ENCODE results near the gene TRIM24.
"Not testable (repeated sequence)": the region's sequence is repeated elsewhere in the genome, so short reads cannot be mapped to it uniquely, and the experiment has no call there.

TRIM24 gene

DNA sequence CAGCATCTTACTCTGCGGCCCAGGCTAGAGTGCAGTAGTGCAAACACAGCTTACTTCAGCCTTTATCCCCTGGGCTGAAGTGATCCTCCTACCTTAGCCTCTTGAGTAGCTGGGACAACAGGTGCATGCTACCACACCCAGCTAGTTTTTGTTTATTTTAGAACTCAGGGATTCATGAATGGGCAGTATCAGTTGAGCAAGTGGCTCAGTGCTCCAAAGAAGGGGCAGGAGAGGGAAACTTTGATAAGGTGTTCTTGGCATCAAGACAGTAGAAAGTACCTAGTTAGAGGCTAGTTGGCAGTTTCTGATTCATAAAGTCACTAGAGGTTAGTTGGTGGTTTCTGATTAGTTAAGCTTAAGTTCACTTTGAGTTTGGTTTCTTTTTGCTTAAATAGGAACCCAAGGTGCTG, 18.4 kb downstream of the TRIM24 start:
- Histone ChIP-seq H3K4me3 (replicated peaks; ENCODE audit: insufficient read depth, low read length) (no peak overlapping the region), H3K27ac (replicated peaks) (no peak overlapping the region), H3K27me3 (ENCODE audit: insufficient read depth, poor library complexity, severe bottlenecking) (no peaks in the 10 kb centered on the region)
- TF ChIP-seq, protein P1, sequence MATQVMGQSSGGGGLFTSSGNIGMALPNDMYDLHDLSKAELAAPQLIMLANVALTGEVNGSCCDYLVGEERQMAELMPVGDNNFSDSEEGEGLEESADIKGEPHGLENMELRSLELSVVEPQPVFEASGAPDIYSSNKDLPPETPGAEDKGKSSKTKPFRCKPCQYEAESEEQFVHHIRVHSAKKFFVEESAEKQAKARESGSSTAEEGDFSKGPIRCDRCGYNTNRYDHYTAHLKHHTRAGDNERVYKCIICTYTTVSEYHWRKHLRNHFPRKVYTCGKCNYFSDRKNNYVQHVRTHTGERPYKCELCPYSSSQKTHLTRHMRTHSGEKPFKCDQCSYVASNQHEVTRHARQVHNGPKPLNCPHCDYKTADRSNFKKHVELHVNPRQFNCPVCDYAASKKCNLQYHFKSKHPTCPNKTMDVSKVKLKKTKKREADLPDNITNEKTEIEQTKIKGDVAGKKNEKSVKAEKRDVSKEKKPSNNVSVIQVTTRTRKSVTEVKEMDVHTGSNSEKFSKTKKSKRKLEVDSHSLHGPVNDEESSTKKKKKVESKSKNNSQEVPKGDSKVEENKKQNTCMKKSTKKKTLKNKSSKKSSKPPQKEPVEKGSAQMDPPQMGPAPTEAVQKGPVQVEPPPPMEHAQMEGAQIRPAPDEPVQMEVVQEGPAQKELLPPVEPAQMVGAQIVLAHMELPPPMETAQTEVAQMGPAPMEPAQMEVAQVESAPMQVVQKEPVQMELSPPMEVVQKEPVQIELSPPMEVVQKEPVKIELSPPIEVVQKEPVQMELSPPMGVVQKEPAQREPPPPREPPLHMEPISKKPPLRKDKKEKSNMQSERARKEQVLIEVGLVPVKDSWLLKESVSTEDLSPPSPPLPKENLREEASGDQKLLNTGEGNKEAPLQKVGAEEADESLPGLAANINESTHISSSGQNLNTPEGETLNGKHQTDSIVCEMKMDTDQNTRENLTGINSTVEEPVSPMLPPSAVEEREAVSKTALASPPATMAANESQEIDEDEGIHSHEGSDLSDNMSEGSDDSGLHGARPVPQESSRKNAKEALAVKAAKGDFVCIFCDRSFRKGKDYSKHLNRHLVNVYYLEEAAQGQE (IDR thresholded peaks at IDR 0.05; ENCODE audit: insufficient replicate concordance, low read depth), result no peak
- TF ChIP-seq POLR2AphosphoS5 (IDR thresholded peaks at IDR 0.05; ENCODE audit: low read depth), result no peak
- no peak for TF ChIP-seq SPI1 (IDR thresholded peaks at IDR 0.05; ENCODE audit: borderline replicate concordance, low read depth)
- no peak for DNase-seq (ENCODE audit: low read depth in 1 of 2, low spot score in 1 of 2)

DNA sequence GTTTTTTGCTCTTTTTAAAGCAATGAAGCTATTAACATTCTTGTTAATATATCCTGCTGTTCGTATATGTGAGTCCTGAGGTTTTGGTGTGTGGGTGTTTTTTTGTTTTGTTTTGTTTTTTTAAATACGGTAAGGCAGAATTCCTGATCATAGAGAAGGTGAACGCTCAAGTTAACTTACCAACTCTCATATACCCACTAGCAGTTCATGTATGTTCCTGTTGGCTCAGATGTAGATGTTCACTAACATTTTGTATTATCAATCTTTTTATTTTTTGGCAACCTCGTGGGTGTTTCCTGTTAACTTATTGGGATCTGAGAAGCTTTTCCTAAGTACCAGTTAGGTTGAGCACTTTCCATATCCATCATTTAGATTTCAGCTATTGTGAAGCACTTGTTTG, 20.5 kb downstream of the TRIM24 start:
- no peak for DNase-seq (ENCODE audit: low read depth in 1 of 2, low spot score in 1 of 2)
- TF ChIP-seq POLR2AphosphoS5 (IDR thresholded peaks at IDR 0.05; ENCODE audit: low read depth) (no peak), SPI1 (IDR thresholded peaks at IDR 0.05; ENCODE audit: borderline replicate concordance, low read depth) (no peak)
- Histone ChIP-seq H3K4me3 (replicated peaks; ENCODE audit: insufficient read depth, low read length) (no peak overlapping the region), H3K27ac (replicated peaks) (no peak overlapping the region), H3K27me3 (ENCODE audit: insufficient read depth, poor library complexity, severe bottlenecking) (no peaks in the 10 kb centered on the region)

DNA sequence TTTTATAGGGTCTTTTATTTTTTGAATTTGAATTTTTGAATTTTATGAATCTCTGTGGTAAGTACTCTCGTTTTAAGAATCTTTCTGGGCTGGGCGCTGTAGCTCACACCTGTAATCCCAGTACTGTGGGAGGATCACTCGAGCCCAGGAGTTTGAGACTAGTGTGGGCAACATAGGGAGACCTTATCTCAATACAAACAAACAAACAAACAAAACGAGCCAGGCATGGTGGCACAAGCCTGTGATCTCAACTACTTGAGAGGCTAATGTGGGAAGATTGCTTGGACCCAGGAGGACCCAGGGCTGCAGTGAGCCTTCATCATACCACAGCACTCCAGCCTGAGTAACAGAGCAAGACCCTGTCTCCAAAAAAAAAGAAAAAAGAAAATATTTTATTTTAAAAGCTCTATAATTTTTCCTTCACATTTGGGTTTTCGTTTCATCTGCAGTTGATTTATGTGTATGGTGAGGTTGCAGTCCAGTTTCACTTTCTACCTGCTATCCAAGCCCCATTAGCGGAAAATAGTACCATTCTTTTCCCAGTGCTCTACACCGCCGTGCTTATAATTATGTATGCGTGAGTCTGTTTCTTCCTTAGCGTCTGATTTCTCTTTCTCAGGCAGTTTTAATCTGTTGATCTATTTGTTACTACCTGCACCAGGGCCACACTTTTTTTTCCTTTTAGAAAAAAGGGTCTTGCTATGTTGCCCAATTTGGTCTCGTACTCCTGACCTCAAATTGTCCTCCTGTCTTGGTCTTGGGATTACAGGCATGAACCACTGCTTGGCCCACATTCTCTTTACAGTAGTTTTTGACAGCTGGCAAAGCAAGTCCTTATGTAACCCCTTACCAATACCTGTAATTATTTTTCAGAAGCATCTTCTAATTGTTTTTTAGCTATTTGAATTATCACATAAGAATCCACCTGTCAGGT, 21.7 kb downstream of the TRIM24 start:
- Histone ChIP-seq H3K27ac (replicated peaks) (no peak overlapping the region), H3K4me3 (replicated peaks; ENCODE audit: insufficient read depth, low read length) (no peak overlapping the region), H3K27me3 (ENCODE audit: insufficient read depth, poor library complexity, severe bottlenecking) (no peaks in the 10 kb centered on the region)
- TF ChIP-seq, protein P1 (IDR thresholded peaks at IDR 0.05; ENCODE audit: insufficient replicate concordance, low read depth), result no peak
- no peak for TF ChIP-seq POLR2AphosphoS5 (IDR thresholded peaks at IDR 0.05; ENCODE audit: low read depth)
- no peak for TF ChIP-seq SPI1 (IDR thresholded peaks at IDR 0.05; ENCODE audit: borderline replicate concordance, low read depth)
- no peak for TF ChIP-seq GABPA (IDR thresholded peaks at IDR 0.05; ENCODE audit: low read depth)
- TF ChIP-seq, protein P2, sequence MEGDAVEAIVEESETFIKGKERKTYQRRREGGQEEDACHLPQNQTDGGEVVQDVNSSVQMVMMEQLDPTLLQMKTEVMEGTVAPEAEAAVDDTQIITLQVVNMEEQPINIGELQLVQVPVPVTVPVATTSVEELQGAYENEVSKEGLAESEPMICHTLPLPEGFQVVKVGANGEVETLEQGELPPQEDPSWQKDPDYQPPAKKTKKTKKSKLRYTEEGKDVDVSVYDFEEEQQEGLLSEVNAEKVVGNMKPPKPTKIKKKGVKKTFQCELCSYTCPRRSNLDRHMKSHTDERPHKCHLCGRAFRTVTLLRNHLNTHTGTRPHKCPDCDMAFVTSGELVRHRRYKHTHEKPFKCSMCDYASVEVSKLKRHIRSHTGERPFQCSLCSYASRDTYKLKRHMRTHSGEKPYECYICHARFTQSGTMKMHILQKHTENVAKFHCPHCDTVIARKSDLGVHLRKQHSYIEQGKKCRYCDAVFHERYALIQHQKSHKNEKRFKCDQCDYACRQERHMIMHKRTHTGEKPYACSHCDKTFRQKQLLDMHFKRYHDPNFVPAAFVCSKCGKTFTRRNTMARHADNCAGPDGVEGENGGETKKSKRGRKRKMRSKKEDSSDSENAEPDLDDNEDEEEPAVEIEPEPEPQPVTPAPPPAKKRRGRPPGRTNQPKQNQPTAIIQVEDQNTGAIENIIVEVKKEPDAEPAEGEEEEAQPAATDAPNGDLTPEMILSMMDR (IDR thresholded peaks at IDR 0.05; ENCODE audit: insufficient read depth, low read length), result no peak
- no peak for DNase-seq (ENCODE audit: low read depth in 1 of 2, low spot score in 1 of 2)

DNA sequence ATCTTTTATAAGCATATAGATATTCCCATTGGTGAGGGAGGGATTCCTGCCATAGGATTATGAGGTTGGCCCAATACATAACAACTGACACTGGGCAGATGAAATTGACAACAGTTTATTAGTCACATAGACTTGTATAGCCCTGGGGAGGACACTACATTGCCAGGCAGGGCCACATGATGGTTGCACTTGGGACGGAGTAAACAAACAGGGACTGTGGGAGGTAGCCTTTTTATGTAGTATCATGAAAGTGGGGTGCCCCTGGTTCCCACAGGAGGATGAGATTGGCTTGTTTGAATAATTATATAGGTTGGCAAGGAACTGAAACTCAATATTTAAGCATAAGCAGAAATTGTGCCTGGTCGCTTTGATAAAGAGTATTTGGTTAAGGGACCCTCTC, 23.5 kb downstream of the TRIM24 start:
- DNase-seq (ENCODE audit: low read depth in 1 of 2, low spot score in 1 of 2), result no peak
- no peak for TF ChIP-seq GABPA (IDR thresholded peaks at IDR 0.05; ENCODE audit: low read depth)
- TF ChIP-seq, protein P2 (IDR thresholded peaks at IDR 0.05; ENCODE audit: insufficient read depth, low read length), result no peak
- TF ChIP-seq POLR2AphosphoS5 (IDR thresholded peaks at IDR 0.05; ENCODE audit: low read depth), result no peak
- H3K4me3 ChIP-seq (replicated peaks; ENCODE audit: insufficient read depth, low read length), result no peak overlapping the region
- H3K27ac ChIP-seq (replicated peaks), result no peak overlapping the region
- H3K27me3 ChIP-seq (ENCODE audit: insufficient read depth, poor library complexity, severe bottlenecking), result no peaks in the 10 kb centered on the region

DNA sequence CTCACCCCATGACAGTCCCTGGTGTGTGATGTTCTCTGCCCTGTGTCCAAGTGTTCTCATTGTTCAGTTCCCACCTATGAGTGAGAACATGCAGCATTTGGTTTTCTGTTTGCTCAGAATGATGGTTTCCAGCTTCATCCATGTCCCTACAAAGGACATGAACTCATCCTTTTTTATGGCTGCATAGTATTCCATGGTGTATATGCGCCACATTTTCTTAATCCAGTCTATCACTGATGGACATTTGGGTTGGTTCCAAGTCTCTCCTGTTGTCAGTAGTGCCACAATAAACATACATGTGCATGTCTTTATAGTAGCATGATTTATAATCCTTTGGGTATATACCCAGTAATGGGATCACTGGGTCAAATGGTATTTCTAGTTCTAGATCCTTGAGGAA, 25.4 kb downstream of the TRIM24 start:
- not testable (repeated sequence) for H3K27me3 ChIP-seq (ENCODE audit: insufficient read depth, poor library complexity, severe bottlenecking); H3K27ac ChIP-seq (replicated peaks); DNase-seq (ENCODE audit: low read depth in 1 of 2, low spot score in 1 of 2); H3K4me3 ChIP-seq (replicated peaks; ENCODE audit: insufficient read depth, low read length)

DNA sequence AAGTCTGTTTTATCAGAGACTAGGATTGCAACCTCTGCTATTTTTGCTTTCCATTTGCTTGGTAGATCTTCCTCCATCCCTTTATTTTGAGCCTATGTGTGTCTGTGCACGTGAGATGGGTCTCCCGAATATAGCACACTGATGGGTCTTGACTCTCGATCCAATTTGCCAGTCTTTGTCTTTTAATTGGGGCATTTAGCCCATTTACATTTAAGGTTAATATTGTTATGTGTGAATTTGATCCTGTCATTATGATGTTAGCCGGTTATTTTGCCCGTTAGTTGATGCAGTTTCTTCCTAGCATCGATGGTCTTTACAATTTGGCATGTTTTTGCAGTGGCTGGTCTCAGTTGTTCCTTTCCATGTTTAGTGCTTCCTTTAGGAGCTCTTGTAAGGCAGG, 29.1 kb downstream of the TRIM24 start:
- H3K4me3 ChIP-seq (replicated peaks; ENCODE audit: insufficient read depth, low read length); DNase-seq (ENCODE audit: low read depth in 1 of 2, low spot score in 1 of 2); H3K27me3 ChIP-seq (ENCODE audit: insufficient read depth, poor library complexity, severe bottlenecking); H3K27ac ChIP-seq (replicated peaks): not testable (repeated sequence)
